Activated CD8-positive, alpha-beta T cell treated with anti-CD3 and anti-CD28 coated beads for 36 hours (primary cell): ENCODE data around the gene SPEF1. TPM values are rescaled to one million over a fixed set of nuclear protein-coding genes. Genes with fewer than 3 reads are reported as not detected.

Experiments
- ATAC-seq: fragments of 200-7000 bp; cut with Tn5 transposase; one replicate; pipeline ENCODE4 v1.10.0; 2021; ENCODE audit warnings: mild to moderate bottlenecking, moderate library complexity
- CTCF ChIA-PET: fragments of 350-600 bp; sonication (Branson Sonifier 250); formaldehyde crosslinking; loops from one replicate; lab custom pipeline; 2021; ENCODE audit warnings: antibody characterized with exemption; lab: Charles Lee
- POLR2A ChIA-PET: fragments of 350-600 bp; sonication (Branson Sonifier 250); formaldehyde crosslinking; loops from one replicate; lab custom pipeline; 2021; ENCODE audit warnings: antibody characterized with exemption; lab: Charles Lee
- DNase-seq: peaks from one replicate; pipeline ENCODE4 v3.0.0-alpha.2; 2020
- H3K27ac Mint-ChIP-seq: one replicate; pipeline ENCODE4 v1.8.0; 2021; ENCODE audit warnings: mild to moderate bottlenecking, mixed read lengths
- H3K27me3 Mint-ChIP-seq: one replicate; pipeline ENCODE4 v1.8.0; 2021; ENCODE audit warnings: mixed read lengths
- H3K36me3 Mint-ChIP-seq: one replicate; pipeline ENCODE4 v1.8.0; 2021; ENCODE audit warnings: low read depth, mixed read lengths
- H3K4me1 Mint-ChIP-seq: one replicate; pipeline ENCODE4 v1.8.0; 2021; ENCODE audit warnings: low read depth, mixed read lengths
- H3K4me3 Mint-ChIP-seq: one replicate; pipeline ENCODE4 v1.8.0; 2021; ENCODE audit warnings: mild to moderate bottlenecking, moderate library complexity, mixed read lengths
- H3K9me3 Mint-ChIP-seq: one replicate; pipeline ENCODE4 v1.8.0; 2021; ENCODE audit warnings: mixed read lengths
- CTCF ChIP-seq: fragments of 200-600 bp; IDR thresholded peaks from one replicate; pipeline ENCODE4 v1.8.0; 2022; ENCODE audit warnings: antibody characterized with exemption, mild to moderate bottlenecking
- intact Hi-C: fragments of 100-400 bp; cut with micrococcal nuclease; formaldehyde crosslinking; loops from one replicate; pipeline ENCODE4 v1.10.0; 2022
- total RNA-seq, 2 experiments: library from RNA; stranded (reverse); gene quantifications; one replicate each; pipeline ENCODE4 v1.2.3, GENCODE V29; 2021

SPEF1 gene
- total RNA-seq, 2 experiments from 2014 or later, result 0.23 TPM; not detected in 1

GRCh38 chr20:3729811-3730540 lies 51.3 kb downstream of the SPEF1 start:
- no peak for ATAC-seq
- POLR2A ChIA-PET, result no interaction called here
- intact Hi-C loops, result no loop called here
- DNase-seq, result no peak
- no peaks in the 10 kb centered on the region for H3K36me3 Mint-ChIP-seq
- H3K27ac Mint-ChIP-seq, result no peak overlapping the region
- CTCF ChIA-PET, result no interaction called here
- TF ChIP-seq CTCF, result no peak
- H3K4me3 Mint-ChIP-seq, result no peak overlapping the region
- peaks cover 43% of the 10 kb centered on the region for H3K27me3 Mint-ChIP-seq
- no peaks in the 10 kb centered on the region for H3K9me3 Mint-ChIP-seq
- H3K4me1 Mint-ChIP-seq, result no peaks in the 10 kb centered on the region

- no peaks in the 10 kb centered on the region for H3K4me1 Mint-ChIP-seq
- ChIA-PET CTCF (interaction anchor here (0.6 to 1.9 kb wide), 2 partner anchors 19 to 20 kb away, joined by 3 to 13 read pairs; no protein-coding TSS in a partner anchor), POLR2A (no interaction called here)
- no peak overlapping the region for H3K4me3 Mint-ChIP-seq
- H3K27ac Mint-ChIP-seq, result no peak overlapping the region
- no peak for DNase-seq
- intact Hi-C loops, result no loop called here
- no peaks in the 10 kb centered on the region for H3K9me3 Mint-ChIP-seq
- H3K27me3 Mint-ChIP-seq, result peaks cover 43% of the 10 kb centered on the region
- no peaks in the 10 kb centered on the region for H3K36me3 Mint-ChIP-seq
- ATAC-seq, result no peak
- no peak for TF ChIP-seq CTCF
Observed at GRCh38 chr20:3729378-3729777, 51.9 kb downstream of the SPEF1 start.

GRCh38 chr20:3728876-3729275 lies 52.4 kb downstream of the SPEF1 start:
- DNase-seq (no peak), ATAC-seq (no peak)
- POLR2A ChIA-PET, result interaction anchor here (0.7 kb wide), 1 partner anchor 11 kb away, joined by 3 read pairs; no protein-coding TSS in a partner anchor
- no peaks in the 10 kb centered on the region for H3K36me3 Mint-ChIP-seq
- no peak overlapping the region for H3K4me3 Mint-ChIP-seq
- no peaks in the 10 kb centered on the region for H3K9me3 Mint-ChIP-seq
- no peaks in the 10 kb centered on the region for H3K4me1 Mint-ChIP-seq
- H3K27me3 Mint-ChIP-seq, result peaks cover 43% of the 10 kb centered on the region
- TF ChIP-seq CTCF, result no peak
- no peak overlapping the region for H3K27ac Mint-ChIP-seq
- CTCF ChIA-PET, result interaction anchor here (0.6 to 1.9 kb wide), 2 partner anchors 18 to 21 kb away, joined by 3 to 13 read pairs; no protein-coding TSS in a partner anchor
- intact Hi-C loops, result no loop called here

GRCh38 chr20:3728354-3728753 lies 52.9 kb downstream of the SPEF1 start:
- DNase-seq, result no peak
- no peak for ATAC-seq
- H3K9me3 Mint-ChIP-seq, result no peaks in the 10 kb centered on the region
- no peak for TF ChIP-seq CTCF
- intact Hi-C loops, result no loop called here
- no peaks in the 10 kb centered on the region for H3K36me3 Mint-ChIP-seq
- H3K27me3 Mint-ChIP-seq, result peaks cover 40% of the 10 kb centered on the region
- ChIA-PET CTCF (interaction anchor here (1.9 kb wide), 1 partner anchor 18 kb away, joined by 13 read pairs; no protein-coding TSS in a partner anchor), POLR2A (interaction anchor here (0.7 kb wide), 1 partner anchor 10 kb away, joined by 3 read pairs; no protein-coding TSS in a partner anchor)
- H3K4me1 Mint-ChIP-seq, result no peaks in the 10 kb centered on the region
- H3K27ac Mint-ChIP-seq, result no peak overlapping the region
- H3K4me3 Mint-ChIP-seq, result no peak overlapping the region

Other genes starting within 250 kb of the SPEF1 start
- gene GFRA4, start 118.0 kb downstream of the SPEF1 start, total RNA-seq, result not detected
- not detected for gene ADAM33, start 99.4 kb downstream of the SPEF1 start, total RNA-seq
- not detected for gene SIGLEC1, start 68.8 kb downstream of the SPEF1 start, total RNA-seq
- not detected for gene HSPA12B, start 48.8 kb downstream of the SPEF1 start, total RNA-seq
- gene ADISSP, start 13.7 kb downstream of the SPEF1 start, total RNA-seq, result 10 to 100 TPM; 62.5 to 66.6 TPM
- gene CENPB, start 5.3 kb upstream of the SPEF1 start, total RNA-seq, result 10 to 100 TPM; 35.0 to 35.4 TPM
- gene CDC25B, start 14.9 kb upstream of the SPEF1 start, total RNA-seq, result 10 to 100 TPM; 66.9 to 67.1 TPM
- 1 to 10 TPM; 7.4 to 8.6 TPM for gene AP5S1, start 39.1 kb upstream of the SPEF1 start, total RNA-seq
- 10 to 100 TPM; 17.0 to 17.5 TPM for gene MAVS, start 65.4 kb upstream of the SPEF1 start, total RNA-seq
- 10 to 100 TPM; 47.6 to 50.3 TPM for gene PANK2, start 107.9 kb upstream of the SPEF1 start, total RNA-seq
- gene RNF24, start 234.1 kb upstream of the SPEF1 start, total RNA-seq, result 10 to 100 TPM; 16.7 to 17.2 TPM